Activated CD4-positive, alpha-beta T cell treated with anti-CD3 and anti-CD28 coated beads for 48 hours (primary cell): ENCODE data around the gene AJM1.
"Not testable (repeated sequence)": the region's sequence is repeated elsewhere in the genome, so short reads cannot be mapped to it uniquely, and the experiment has no call there.

Source experiments
- DNase-seq: peaks from one replicate; pipeline ENCODE4 v3.0.0-alpha.2; 2020

AJM1 gene

DNA sequence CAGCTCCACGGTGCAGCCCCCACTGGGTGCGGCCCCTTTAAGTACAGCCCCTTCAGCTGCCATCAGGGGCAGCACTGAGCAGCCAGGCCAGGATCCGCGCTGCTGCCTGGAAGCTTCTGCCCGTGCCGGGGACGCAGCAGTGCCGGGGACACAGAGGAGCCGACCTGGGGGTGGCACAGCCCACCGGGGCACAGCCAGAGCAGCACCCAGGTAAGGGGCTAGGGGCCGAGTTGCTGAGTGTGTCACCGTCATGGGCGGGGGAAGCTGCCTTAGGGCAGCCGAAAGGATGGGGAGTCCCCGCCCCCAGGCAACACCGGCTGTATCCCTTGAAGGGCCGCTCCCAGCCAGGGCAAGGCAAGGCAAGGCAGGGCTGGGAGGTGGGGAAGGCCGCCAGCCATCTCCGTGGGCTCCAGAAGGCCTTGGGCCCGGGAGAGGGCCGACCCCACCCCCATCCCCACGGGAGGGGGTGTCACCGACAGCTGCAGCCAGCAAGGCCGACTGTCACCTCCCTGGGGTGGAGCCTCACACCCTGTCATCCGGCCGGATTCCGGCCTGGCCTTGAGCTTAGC, at the start of gene AJM1:
Gene AJM1 (plus strand): TSS at position 99 of the 569 bp plus-strand sequence. CDS start 1,937 bp downstream, outside the sequence.
- peak; percentile 87 for DNase-seq

DNA sequence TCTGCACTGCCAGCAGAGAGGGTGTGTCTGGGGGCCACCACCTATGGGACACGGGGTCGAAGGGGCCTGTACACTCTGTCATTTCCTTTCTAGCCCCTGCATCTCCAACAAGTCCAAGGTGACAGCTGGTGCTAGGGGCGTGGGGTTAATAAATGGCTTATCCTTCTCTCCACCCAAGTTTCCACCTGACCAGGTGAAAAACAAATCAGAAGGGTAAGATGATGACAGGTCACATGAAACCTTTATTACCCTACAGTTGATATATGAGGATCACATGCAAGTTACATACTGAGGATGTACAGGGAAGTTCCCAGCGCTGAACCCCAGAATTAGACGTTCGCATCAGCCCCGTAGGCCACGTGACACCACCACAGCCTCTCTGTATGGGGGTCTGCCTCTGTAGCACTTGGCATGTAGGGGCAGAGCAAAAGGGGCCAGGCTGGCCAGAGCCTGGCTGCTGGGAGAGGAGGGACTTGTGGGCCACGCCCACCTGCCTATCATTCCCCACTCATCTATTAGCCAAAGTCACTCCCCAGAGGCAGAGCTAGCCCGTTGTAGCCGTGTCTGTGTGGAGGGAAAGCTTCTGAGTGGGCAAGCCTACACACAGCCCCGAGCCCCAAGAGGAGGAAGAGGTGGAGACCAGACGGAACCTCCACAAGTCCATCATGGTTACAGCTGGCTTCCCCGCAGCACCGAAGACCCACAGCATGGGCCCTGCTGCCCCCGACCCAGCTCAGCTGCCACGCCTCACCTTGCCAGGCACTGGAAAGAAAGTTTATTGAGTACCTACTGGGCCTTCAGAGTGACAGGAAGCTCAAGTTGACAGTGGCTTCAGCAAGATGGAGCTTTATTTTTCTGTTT, 49.0 kb upstream of the AJM1 start:
- DNase-seq, result no peak

DNA sequence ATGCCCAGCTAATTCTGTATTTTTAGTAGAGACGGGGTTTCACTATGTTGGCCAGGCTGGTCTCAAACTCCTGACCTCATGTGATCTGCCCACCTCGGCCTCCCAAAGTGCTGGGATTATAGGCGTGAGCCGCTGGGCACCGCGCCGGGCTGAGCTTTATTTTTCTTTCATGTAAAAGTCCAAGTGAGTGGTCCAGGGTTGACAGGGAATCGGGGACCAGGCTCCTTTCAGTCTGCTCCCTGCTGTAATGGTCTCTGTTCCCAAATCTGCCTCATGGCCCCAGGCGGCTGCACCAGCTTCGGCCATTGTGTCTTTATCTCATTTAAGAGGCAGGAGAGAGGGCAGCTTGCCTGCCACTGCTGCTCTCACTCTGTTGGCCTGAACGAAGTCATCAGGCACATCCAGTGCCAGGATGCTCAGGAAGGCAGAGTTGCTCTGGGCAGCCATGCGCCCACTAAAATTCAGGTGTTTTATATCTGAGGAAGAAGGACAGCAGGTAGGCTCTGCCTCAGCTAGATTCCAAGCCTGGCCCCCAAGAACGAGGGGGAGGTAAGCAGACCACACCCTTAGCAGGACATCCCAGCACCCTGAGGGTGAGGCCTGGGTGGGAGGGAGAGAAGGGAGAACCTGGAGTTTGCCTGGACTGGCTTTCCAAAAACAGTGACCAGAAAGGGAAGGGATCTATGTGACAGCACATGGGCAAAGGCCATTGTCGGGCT, 47.8 kb upstream of the AJM1 start:
- no peak for DNase-seq

DNA sequence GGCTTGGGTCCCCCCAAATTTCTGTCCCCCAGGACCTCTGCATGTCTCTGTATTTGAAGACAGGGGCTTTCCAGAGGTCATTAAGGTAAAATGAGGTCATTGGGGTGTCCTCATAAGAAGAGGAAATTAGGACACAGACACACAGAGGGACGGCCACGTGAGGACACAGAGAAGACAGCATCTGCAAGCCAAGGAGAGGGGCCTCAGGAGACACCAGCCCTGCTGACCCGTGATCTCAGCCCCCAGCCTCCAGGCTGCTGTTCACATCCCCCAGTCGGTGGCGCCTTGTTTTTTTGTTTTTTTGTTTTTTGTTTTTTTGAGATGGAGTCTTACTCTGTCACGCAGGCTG, 47.3 kb upstream of the AJM1 start:
- no peak for DNase-seq

DNA sequence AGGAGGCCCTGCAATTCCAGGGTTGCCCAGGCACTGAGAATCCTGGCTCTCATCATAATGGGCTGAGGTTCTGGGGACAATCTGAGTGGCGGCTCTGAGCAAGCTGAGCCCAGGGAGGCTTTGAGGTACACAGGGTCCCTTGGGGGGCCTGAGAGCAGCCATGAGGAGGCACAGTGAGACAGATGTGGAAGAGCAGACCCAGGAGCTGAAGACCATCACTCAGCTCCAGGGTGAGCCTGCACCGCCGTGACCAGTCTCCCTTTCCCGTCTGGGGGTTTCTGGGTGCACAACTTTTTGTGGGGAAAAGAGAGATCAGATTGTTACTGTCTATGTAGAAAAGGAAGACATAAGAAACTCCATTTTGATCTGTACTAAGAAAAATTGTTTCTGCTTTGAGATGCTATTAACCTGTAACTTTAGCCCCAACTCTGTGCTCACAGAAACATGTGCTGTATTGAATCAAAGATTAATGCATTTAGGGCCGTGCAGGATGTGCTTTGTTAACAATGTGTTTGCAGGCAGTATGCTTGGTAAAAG, 46.0 kb upstream of the AJM1 start, which contains the start of gene CCDC183:
Gene CCDC183 (plus strand): TSS at position 101 of the 537 bp plus-strand sequence. CDS start 60 bp downstream, at position 161.
- no peak for DNase-seq

DNA sequence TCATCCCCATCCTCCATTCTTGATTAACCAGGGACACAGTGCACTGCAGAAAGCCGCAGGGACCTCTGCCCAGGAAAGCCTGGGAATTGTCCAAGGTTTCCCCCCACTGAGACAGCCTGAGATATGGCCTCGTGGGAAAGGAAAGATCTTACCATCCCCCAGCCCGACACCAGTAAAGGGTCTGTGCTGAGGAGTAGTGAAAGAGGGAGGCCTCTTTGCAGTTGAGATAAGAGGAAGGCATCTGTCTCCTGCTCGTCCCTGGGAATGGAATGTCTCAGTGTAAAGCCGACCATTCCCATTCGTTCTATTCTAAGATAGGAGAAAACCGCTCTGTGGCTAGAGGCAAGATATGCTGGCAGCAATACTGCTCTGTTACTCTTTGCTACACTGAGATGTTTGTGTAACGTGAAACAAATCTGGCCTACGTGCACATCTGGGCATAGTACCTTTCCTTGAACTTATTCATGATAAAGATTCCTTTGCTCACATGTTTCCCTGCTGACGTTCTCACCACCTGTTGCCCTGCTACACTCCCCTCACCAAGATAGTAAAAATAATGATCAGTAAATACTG, 45.4 kb upstream of the AJM1 start:
- not testable (repeated sequence) for DNase-seq

DNA sequence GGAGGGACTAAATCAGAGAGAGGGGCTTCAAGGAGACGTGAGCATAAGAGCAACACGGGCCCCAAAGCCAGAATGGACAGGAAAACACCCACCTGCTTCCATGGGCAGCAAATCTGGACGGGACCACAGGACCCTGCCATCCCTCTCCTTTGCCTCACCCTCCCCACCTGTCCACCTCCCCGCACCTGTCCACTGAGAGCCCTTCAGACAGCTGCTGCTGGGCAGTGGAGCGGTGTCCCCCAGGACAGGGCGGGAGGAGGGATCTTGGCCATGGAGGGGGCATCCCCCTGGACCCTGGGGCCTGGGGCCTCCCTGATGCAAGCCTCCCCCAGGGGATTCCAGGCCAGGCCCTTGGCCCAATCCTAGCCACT, 43.6 kb upstream of the AJM1 start:
- no peak for DNase-seq

DNA sequence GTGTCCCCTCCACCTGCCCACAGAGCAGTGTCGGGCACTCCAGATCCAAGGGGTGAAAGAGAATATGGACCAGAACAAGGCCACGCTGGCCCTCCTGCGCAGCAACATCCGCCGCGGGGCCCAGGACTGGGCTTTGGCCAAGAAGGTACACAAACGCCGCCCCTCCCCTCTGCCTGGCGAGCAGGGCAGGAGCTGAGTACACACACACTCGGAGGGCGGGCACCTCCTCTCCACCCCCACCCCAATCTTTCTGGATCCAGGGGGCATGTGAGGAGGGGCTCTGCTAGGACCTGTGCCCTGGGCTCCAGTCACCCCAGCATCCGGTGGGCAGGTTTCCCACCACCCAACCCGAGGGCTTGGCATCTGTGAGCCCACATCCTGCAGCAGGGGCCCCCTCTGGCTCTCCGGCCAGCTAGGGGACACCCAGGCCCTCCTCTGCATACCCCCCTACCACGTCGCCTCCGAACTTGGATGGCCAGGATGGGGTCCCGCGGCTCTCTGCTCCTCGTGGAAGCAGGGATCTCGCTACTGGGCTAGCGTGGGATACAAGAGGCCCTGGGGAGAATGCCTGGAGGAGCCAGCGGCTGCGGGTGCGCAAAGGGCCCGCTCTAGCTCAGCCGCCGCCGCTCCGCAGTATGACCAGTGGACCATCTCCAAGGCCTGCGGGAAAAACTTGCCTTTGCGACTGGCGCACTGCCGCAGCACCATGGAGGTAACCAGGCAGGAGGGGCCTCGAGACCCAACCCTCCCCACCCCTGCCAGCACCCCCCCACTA, 43.0 kb upstream of the AJM1 start:
- DNase-seq, result no peak

DNA sequence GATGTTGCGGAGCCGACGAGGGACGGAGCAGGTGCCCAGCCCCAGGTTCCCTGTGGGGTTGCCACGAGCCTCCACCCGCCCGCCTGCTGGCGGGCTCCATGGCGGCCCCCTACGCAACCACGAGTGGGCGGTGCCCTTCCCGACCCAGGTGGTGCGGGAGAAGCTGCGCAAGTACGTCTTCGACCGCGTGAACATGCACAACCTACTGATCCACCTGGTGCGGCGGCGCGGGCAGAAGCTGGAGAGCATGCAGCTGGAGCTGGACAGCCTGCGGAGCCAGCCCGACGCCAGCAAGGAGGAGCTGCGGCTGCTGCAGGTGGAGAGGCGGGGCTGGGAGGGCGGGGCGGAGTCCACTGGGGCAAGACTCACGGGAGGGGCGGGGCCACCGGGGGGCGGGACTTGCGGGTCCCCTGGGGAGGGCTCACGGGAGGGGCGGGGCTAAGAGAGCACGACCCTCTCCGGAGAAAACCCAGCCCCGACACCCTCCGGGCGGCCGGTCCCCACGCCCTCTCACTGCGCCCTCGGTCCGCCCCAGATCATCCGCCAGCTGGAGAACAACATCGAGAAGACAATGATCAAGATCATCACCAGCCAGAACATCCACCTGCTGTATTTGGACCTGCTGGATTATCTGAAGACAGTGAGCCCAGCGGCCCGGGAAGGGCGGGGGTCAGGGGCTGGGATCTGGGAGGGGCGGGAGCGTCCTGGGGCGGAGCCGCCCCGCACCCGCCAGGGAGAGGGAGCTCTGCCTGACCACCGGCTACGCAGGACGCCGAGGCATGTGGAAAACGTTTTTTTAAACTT, 42.2 kb upstream of the AJM1 start:
- peak; percentile 90 for DNase-seq

DNA sequence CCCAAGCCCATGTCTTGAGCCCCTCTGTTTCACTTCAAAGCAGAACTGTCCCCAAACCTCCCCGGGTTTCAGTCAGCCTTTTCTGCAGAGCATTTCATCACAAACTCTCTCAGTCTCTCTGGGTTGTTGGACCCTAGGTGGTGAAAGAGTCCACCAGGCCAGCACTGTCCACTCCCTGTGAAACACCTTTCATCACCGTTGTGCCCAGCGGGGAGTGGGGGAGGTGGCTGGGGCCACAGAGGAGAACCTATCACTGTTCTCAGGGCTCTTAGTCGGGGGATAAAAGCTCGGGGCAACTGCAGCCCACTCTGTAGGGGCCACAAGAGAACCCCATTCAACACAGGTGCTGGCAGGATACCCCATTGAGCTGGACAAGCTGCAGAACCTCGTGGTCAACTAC, 40.0 kb upstream of the AJM1 start:
- no peak for DNase-seq

DNA sequence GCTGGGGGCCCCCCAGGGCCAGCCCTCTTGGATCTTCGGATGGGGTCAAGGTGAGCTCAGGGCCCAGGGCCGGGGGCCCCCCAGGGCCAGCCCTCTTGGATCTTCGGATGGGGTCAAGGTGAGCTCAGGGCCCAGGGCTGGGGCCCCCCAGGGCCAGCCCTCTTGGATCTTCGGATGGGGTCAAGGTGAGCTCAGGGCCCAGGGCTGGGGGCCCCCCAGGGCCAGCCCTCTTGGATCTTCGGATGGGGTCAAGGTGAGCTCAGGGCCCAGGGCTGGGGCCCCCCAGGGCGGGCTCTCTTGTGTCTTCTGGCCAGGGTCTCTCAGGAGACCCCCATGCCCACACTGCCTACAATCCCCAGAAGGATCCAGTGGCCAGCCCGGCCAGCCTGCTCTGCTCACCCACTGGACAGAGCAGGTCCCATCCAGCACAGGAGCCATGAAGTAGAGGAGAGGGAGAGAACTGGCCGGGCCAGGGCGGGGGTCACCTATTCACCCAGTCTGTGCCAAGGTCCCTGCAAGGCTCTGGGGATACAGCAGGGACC, 39.2 kb upstream of the AJM1 start:
- DNase-seq, result not testable (repeated sequence)

DNA sequence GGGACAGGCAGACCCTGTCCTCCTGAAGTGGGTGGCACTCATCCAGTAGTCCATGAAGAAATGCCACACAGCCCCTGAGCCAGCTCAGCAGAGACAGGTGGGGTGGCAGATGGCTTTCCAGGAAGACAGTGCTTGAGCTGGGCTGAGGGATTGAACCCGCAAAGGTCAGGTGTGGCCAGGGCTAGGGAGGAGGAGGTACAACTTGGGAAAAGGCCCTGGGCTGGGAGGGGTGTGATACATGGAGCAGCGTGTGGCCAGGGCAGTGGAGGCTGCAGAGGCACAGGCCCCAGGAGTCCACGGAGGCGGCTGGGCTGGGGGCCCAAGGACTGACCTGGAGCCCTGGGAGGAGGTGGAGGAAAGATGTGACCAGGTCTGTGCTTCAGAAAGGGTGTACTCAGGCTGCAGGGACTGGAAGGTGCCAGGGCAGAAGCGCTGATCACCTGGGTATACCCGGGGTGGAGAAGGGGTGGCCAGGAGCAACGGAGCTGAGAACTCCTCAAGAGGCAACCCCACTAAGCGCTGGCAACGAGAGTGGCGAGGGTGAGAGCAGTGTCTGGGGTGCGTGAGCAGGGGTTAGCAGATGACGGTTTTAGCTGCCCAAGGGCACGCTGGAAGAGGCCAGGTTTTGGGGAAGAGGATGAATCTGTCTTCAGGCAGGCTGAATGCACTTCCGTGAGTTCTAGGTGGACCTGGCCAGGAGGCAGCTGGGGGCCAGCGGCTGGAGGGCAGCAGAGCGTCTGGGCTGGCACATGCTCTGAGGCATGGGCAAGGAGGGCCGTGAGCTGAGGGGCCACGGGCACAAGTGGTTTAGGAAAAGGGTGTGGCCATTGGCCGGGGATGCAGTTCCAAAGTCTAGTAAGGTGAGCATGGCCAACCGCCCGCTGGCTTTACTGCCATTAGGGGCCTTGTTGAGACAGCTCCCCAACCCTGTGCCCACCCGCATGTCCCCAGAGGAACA, 38.4 kb upstream of the AJM1 start:
- DNase-seq, result no peak

DNA sequence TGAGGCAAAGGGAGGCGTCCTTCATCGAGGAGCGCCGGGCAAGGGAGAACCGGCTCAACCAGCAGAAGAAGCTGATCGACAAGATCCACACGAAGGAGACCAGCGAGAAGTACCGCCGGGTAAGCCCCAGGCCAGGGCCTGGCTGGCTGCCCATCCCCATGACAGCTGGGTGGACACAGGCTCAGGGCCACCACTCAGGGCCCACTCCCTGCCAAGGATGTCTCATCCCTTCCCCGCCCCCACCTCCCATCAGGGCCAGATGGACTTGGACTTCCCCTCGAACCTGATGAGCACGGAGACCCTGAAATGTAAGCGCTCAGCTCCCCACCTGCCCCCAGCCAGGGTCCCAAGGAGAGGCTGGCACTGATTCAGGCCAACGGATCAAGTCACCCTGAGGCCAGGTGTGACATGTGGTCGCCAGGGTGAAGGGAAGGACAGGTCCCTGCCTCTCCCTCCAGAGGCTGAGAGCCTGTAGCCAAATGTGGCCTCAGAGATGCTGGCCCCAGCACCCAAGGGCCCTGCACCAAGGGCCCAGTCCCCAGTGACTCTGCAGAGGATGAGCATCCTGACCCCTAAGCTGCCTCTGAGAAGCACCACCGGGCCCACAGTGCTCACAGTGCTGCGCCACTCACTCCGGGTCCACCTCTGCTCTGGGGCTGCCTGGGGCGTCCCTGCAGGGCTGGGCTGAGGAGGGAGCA, 37.6 kb upstream of the AJM1 start:
- DNase-seq, result no peak

DNA sequence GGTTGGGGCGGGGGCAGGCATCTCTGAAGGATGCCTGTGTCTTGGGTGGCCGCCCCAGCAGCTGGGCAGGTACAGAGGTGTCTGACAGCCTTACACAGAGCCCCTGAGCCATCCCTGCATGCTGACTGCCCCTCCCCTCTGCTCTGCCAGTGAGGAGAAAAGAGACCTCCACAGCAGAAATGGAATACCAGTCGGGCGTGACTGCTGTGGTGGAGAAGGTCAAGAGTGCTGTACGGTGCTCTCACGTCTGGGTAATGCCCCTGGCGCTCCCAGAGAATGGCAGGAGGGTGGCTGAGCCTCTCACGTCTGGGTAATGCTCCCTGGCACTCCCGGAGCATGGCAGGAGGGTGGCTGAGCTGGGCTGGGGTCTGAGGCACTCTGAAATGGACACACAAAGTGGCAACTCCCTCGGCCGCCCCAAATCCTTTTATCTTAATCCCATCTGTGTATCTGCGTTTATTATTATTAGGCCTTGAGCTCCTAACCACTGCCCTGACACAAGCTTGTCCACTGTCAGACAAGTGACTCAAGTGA, 37.0 kb upstream of the AJM1 start:
- DNase-seq, result no peak

DNA sequence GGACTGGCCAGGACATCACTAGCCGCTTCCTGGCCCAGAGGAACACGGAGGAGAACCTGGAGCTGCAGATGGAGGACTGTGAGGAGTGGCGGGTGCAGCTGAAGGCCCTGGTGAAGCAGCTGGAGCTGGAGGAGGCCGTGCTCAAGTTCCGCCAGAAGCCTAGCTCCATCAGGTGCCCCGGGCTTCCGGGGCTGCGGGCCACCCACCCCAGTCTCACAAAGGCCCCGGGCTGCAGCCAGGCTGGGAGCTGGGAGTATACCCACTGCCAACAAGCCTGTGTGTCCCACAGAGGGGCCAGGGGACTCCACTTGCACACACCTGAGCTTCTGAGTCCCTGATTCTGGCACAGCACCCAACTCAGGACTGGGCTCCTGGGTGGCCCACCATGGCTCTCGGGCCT, 36.2 kb upstream of the AJM1 start:
- DNase-seq, result no peak

DNA sequence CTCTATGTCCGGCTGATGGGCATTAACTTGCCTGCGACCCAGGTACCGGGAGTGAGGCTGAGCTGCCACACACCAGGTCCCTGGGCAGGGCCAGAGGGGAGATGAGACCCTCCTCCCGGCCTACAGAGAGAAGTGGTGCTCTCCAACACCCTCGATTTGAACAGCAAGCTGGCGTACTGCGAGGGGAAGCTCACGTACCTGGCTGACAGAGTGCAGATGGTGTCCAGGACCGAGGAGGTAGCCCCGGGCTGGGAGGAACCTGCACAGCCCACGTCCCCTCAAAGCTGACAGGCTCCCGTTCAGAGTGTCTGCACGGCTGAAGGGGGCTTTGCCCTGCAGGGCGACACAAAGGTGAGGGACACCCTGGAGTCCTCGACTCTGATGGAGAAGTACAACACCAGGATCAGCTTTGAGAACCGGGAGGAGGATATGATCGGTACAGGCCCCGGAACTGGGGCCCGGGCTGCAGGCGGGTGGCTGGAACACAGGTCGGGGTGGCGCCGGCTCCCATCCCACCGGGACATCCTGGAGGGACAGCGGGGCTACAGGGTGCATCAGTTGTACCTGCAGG, 35.6 kb upstream of the AJM1 start:
- no peak for DNase-seq

DNA sequence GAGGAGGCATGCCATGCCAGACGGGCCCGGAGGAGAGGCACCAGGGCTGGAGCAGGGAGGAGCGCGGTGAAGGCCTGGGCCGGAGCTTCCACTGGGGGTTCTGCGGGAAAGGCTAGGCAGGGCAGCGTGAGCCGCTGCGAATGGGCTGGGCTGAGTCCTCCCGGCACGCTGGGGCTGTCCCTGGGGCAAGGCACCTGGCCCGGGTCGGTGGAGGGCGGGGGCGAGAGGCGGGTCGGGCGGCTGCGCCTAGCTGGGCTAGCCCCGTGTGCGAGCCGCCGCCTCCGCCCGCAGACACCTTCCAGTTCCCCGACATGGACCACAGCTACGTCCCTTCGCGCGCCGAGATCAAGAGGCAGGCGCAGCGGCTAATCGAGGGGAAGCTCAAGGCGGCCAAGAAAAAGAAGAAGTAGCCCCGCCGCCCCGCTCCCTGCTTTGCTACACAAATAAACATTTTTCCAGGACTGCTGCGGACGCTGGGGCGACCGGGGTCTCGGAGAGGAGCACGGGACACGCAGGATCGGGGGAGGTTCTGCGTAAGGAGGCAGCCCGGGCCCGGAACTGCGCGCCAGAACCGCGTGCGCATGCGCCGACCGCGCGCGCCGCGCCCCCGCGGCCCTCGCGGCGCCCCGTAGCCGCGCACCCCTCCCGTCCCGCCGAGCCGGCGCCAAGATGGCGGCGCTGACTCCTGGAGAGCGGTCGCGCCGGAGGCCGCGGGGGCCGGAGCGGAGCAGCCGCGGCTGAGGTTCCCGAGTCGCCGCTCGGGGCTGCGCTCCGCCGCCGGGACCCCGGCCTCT, 34.8 kb upstream of the AJM1 start, which contains the start of gene RABL6:
Gene RABL6 (plus strand): TSS at position 668 of the 794 bp plus-strand sequence. CDS start 249 bp downstream, outside the sequence.
- DNase-seq, result peak; percentile 83
